Measurements from ENCODE around the gene UNC5CL.
A peak's percentile ranks its signal among the peaks of the same experiment; 100 is the strongest.

The UNC5CL gene

DNA sequence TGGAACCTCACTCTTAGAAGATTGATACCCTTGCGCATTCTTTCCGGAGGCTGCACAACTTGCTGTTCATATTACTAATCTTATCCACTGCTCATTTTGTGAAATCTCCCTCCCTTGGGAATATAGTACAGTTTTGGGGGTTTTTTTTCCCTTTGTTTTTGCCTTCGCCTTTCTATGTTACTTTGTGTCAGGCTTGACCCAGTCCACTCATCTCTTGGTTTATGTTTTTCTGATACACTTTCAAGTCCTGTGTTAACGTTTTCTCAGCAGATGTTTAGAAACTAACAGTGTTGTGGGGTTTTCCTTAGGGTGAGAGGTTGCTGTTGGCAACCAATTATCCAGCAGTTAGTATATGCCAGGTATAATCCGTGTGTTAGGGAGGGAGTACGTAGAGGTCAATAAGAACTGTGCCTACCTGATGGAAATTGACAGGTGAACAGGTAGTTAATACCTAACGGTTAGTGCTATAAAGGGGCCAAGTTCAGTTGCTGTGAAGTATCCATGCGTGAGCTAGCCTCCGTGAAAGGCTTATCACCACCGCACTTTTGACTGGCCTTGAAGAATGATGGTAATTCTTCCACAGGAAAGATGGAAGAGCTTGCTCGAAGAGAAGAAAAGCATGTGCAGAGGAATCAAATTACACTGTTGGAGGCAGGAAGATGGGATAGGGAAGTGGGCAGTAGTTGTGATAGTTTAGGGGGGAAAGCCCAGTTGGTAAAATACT is 35.1 kb upstream of the UNC5CL start:
- H3K4me3 ChIP-seq (replicated peaks; ENCODE audit: insufficient read depth, low read length): peak overlapping the region; percentile 82
- peak; percentile 68; the same call in 1 of the 2 replicates for TF ChIP-seq SPI1 (IDR thresholded peaks at IDR 0.05; ENCODE audit: borderline replicate concordance, low read depth)
- TF ChIP-seq, protein P1, sequence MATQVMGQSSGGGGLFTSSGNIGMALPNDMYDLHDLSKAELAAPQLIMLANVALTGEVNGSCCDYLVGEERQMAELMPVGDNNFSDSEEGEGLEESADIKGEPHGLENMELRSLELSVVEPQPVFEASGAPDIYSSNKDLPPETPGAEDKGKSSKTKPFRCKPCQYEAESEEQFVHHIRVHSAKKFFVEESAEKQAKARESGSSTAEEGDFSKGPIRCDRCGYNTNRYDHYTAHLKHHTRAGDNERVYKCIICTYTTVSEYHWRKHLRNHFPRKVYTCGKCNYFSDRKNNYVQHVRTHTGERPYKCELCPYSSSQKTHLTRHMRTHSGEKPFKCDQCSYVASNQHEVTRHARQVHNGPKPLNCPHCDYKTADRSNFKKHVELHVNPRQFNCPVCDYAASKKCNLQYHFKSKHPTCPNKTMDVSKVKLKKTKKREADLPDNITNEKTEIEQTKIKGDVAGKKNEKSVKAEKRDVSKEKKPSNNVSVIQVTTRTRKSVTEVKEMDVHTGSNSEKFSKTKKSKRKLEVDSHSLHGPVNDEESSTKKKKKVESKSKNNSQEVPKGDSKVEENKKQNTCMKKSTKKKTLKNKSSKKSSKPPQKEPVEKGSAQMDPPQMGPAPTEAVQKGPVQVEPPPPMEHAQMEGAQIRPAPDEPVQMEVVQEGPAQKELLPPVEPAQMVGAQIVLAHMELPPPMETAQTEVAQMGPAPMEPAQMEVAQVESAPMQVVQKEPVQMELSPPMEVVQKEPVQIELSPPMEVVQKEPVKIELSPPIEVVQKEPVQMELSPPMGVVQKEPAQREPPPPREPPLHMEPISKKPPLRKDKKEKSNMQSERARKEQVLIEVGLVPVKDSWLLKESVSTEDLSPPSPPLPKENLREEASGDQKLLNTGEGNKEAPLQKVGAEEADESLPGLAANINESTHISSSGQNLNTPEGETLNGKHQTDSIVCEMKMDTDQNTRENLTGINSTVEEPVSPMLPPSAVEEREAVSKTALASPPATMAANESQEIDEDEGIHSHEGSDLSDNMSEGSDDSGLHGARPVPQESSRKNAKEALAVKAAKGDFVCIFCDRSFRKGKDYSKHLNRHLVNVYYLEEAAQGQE (IDR thresholded peaks at IDR 0.05; ENCODE audit: insufficient replicate concordance, low read depth): no peak
- DNase-seq (ENCODE audit: low read depth in 1 of 2, low spot score in 1 of 2): no peak

DNA sequence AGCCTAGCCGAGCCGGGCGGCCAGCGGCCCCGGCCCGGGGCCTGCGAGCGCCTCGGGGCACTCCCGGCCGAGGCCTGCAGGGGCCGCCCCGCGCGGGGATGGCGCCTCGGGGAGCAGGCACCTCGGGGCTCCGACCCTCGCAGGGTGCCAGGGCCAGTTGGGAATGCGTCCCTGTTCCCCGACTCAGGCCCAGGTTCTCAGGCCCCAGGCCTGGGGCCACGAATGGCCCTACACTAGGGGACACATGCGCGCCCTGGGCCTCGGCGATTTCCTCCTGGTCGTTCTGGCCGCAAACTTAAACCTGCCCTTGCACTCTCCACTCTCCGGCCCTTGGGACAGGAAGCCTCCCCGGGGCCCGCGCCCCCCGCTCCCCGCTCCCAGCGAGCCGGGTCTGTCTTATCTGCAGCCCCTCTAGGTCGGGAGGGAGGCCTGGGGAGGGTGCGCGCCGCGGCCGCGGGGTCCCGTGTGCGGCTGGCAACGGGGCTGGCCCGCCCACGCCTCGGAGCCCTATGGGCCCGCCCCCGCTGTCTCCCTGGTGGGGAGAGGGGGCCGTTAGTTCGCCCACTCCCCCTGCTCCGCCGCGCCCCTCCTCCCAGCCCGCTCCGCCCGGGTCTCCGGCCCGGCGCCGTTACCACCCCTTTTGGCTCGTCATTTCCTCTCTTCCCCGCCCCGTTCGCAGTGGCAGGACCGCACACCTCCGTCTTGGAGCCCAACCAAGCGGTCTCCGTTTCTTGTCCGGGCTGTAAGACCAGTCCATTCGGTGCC is 34.4 kb upstream of the UNC5CL start:
- no peaks in the 10 kb centered on the region for H3K27me3 ChIP-seq (ENCODE audit: insufficient read depth, poor library complexity, severe bottlenecking)
- peak overlapping the region; percentile 82 for H3K4me3 ChIP-seq (replicated peaks; ENCODE audit: insufficient read depth, low read length)
- DNase-seq (ENCODE audit: low read depth in 1 of 2, low spot score in 1 of 2): peak; percentile 52 to 86
- H3K27ac ChIP-seq (replicated peaks): peak overlapping the region; percentile 98
- no peak for TF ChIP-seq GABPA (IDR thresholded peaks at IDR 0.05; ENCODE audit: low read depth)
- TF ChIP-seq, protein P2, sequence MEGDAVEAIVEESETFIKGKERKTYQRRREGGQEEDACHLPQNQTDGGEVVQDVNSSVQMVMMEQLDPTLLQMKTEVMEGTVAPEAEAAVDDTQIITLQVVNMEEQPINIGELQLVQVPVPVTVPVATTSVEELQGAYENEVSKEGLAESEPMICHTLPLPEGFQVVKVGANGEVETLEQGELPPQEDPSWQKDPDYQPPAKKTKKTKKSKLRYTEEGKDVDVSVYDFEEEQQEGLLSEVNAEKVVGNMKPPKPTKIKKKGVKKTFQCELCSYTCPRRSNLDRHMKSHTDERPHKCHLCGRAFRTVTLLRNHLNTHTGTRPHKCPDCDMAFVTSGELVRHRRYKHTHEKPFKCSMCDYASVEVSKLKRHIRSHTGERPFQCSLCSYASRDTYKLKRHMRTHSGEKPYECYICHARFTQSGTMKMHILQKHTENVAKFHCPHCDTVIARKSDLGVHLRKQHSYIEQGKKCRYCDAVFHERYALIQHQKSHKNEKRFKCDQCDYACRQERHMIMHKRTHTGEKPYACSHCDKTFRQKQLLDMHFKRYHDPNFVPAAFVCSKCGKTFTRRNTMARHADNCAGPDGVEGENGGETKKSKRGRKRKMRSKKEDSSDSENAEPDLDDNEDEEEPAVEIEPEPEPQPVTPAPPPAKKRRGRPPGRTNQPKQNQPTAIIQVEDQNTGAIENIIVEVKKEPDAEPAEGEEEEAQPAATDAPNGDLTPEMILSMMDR (IDR thresholded peaks at IDR 0.05; ENCODE audit: insufficient read depth, low read length): peak; percentile 2
- TF ChIP-seq POLR2AphosphoS5 (IDR thresholded peaks at IDR 0.05; ENCODE audit: low read depth): peak; percentile 81
- TF ChIP-seq, protein P1 (IDR thresholded peaks at IDR 0.05; ENCODE audit: insufficient replicate concordance, low read depth): no peak
- peak; percentile 62; the same call in 1 of the 2 replicates for TF ChIP-seq SPI1 (IDR thresholded peaks at IDR 0.05; ENCODE audit: borderline replicate concordance, low read depth)

More for the DNA sequence above, 35.1 kb upstream of the UNC5CL start:
- no peaks in the 10 kb centered on the region for H3K27me3 ChIP-seq (ENCODE audit: insufficient read depth, poor library complexity, severe bottlenecking)
- H3K27ac ChIP-seq (replicated peaks): peak overlapping the region; percentile 98

DNA sequence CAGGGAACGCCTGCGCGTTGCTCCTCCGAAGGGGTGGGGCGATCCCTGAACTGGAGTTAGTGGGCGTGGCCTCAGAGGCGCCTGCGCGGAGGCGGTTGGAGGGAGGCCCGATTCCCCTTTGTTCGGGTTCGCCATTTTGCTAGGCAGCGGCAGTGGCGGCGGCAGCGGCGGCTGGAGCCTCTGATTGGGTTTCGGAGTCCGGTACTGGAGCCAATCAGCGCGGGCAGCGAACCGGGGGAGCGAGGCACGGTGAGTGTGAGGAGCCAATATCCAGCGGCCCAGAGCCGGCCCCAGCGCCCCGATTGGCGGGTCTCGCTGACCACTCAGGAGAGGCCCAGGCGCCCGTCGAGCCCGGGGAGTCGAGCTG is 33.8 kb upstream of the UNC5CL start, which contains the start of gene NFYA:
NFYA (plus strand) TSS at position 139 of the 367 bp plus-strand sequence. CDS start 6,116 bp downstream, outside the sequence.
- peak in 1 of 2 experiments; percentile 97 for DNase-seq (ENCODE audit: low read depth in 1 of 2, low spot score in 1 of 2)
- no peak for TF ChIP-seq GABPA (IDR thresholded peaks at IDR 0.05; ENCODE audit: low read depth)
- TF ChIP-seq, protein P2 (IDR thresholded peaks at IDR 0.05; ENCODE audit: insufficient read depth, low read length): no peak
- no peaks in the 10 kb centered on the region for H3K27me3 ChIP-seq (ENCODE audit: insufficient read depth, poor library complexity, severe bottlenecking)
- H3K27ac ChIP-seq (replicated peaks): peak within 1 kb of the TSS; percentile 98
- peak within 1 kb of the TSS; percentile 82 for H3K4me3 ChIP-seq (replicated peaks; ENCODE audit: insufficient read depth, low read length)
